GM21786 (cell line): ENCODE results near the gene CRAMP1.
"Not testable (repeated sequence)": the region's sequence is repeated elsewhere in the genome, so short reads cannot be mapped to it uniquely, and the experiment has no call there.

Source experiments
- ATAC-seq: cut with Tn5 transposase; IDR thresholded peaks from one replicate; pipeline ENCODE4 v1.9.1; 2021; ENCODE audit not compliant: unreplicated experiment

CRAMP1 gene

GRCh38 chr16:1612320-1613111 is at the start of gene CRAMP1:
TSS of gene CRAMP1 (plus strand) at chr16:1612360. CDS start at chr16:1614640, 2,280 bp downstream.
- peak; percentile 10 for ATAC-seq

- ATAC-seq, result no peak
Observed at GRCh38 chr16:1563786-1564185, 48.4 kb upstream of the CRAMP1 start.

- ATAC-seq, result no peak
Observed at GRCh38 chr16:1564325-1564724, 47.8 kb upstream of the CRAMP1 start.

- no peak for ATAC-seq
Observed at GRCh38 chr16:1565083-1565805, 46.9 kb upstream of the CRAMP1 start.

- no peak for ATAC-seq
Observed at GRCh38 chr16:1567988-1568387, 44.2 kb upstream of the CRAMP1 start.

GRCh38 chr16:1571012-1571671 is 41.0 kb upstream of the CRAMP1 start:
- no peak for ATAC-seq

GRCh38 chr16:1572673-1573072 is 39.5 kb upstream of the CRAMP1 start:
- ATAC-seq, result no peak

- no peak for ATAC-seq
Observed at GRCh38 chr16:1573301-1573700, 38.9 kb upstream of the CRAMP1 start.

- ATAC-seq, result no peak
Observed at GRCh38 chr16:1575578-1575977, 36.6 kb upstream of the CRAMP1 start.

- ATAC-seq, result no peak
Observed at GRCh38 chr16:1579214-1579613, 32.9 kb upstream of the CRAMP1 start.

GRCh38 chr16:1580256-1580655 is 31.9 kb upstream of the CRAMP1 start:
- ATAC-seq, result no peak

GRCh38 chr16:1580956-1581355 is 31.2 kb upstream of the CRAMP1 start:
- ATAC-seq, result no peak

GRCh38 chr16:1581804-1582203 is 30.4 kb upstream of the CRAMP1 start:
- no peak for ATAC-seq

GRCh38 chr16:1583180-1583579 is 29.0 kb upstream of the CRAMP1 start:
- no peak for ATAC-seq

- no peak for ATAC-seq
Observed at GRCh38 chr16:1584926-1585484, 27.2 kb upstream of the CRAMP1 start.

- no peak for ATAC-seq
Observed at GRCh38 chr16:1590366-1590765, 21.8 kb upstream of the CRAMP1 start.

- ATAC-seq, result no peak
Observed at GRCh38 chr16:1590930-1591705, 21.0 kb upstream of the CRAMP1 start.

GRCh38 chr16:1592446-1592845 is 19.7 kb upstream of the CRAMP1 start:
- no peak for ATAC-seq

GRCh38 chr16:1595511-1595910 is 16.6 kb upstream of the CRAMP1 start:
- not testable (repeated sequence) for ATAC-seq

GRCh38 chr16:1596516-1596915 is 15.6 kb upstream of the CRAMP1 start:
- ATAC-seq, result no peak

GRCh38 chr16:1597154-1597553 is 15.0 kb upstream of the CRAMP1 start:
- no peak for ATAC-seq
